SU-DHL-6 (cell line): Measurements from ENCODE around the gene KIF9.

Source experiments
- H2AFZ ChIP-seq: fragments of 200-600 bp; sonication (generic); 2 replicates; pipeline ENCODE4 v1.6.1; 2014; ENCODE audit warnings: low read depth, mild to moderate bottlenecking, moderate library complexity, mixed read lengths, antibody characterized with exemption, low read length; ENCODE audit not compliant: severe bottlenecking
- H3F3A ChIP-seq: fragments of 200-600 bp; shearing (Covaris generic); 2 replicates; pipeline ENCODE4 v1.6.0; 2016; ENCODE audit warnings: antibody characterized with exemption, mild to moderate bottlenecking; ENCODE audit not compliant: insufficient read depth
- H3K27ac ChIP-seq: fragments of 200-600 bp; sonication (generic); 2 replicates; pipeline ENCODE4 v1.5.1; 2016; ENCODE audit warnings: low read depth, mild to moderate bottlenecking, low read length, moderate library complexity, mixed read lengths
- H3K27me3 ChIP-seq: fragments of 200-600 bp; sonication (generic), shearing (Covaris generic); 2 replicates; pipeline ENCODE4 v1.6.0; 2014; ENCODE audit warnings: mild to moderate bottlenecking, low read length
- H3K36me3 ChIP-seq: fragments of 200-600 bp; sonication (generic); 2 replicates; pipeline ENCODE4 v1.6.1; 2014; ENCODE audit warnings: mild to moderate bottlenecking, low read length, mixed read lengths
- H3K4me2 ChIP-seq: fragments of 300-600, 200-600 bp; shearing (Covaris generic), sonication (generic); 2 replicates; pipeline ENCODE4 v1.6.0; 2014; ENCODE audit warnings: low read length, low read depth, mild to moderate bottlenecking; ENCODE audit not compliant: poor library complexity, severe bottlenecking
- H3K4me3 ChIP-seq: fragments of 200-600 bp; sonication (generic); 2 replicates; pipeline ENCODE4 v1.5.1; 2014; ENCODE audit warnings: antibody characterized with exemption, low read length, mild to moderate bottlenecking, mixed read lengths; ENCODE audit not compliant: insufficient read depth, poor library complexity, severe bottlenecking
- H3K79me2 ChIP-seq: fragments of 200-600 bp; sonication (generic); 2 replicates; pipeline ENCODE4 v1.6.1; 2014; ENCODE audit warnings: mild to moderate bottlenecking, low read length, moderate library complexity; ENCODE audit not compliant: insufficient read depth
- H3K9ac ChIP-seq: fragments of 200-600 bp; sonication (generic); 2 replicates; pipeline ENCODE4 v1.7.0; 2014; ENCODE audit warnings: mild to moderate bottlenecking, low read length
- H3K9me2 ChIP-seq: fragments of 200-600 bp; sonication (generic); replicated peaks from 2 replicates; pipeline ENCODE4 v1.6.1; 2014; ENCODE audit warnings: low read length; ENCODE audit not compliant: insufficient read depth
- H3K9me3 ChIP-seq: fragments of 200-600 bp; sonication (generic); 2 replicates; pipeline ENCODE4 v1.6.1; 2014; ENCODE audit warnings: low read length, mixed read lengths; ENCODE audit not compliant: insufficient read depth
- H4K20me1 ChIP-seq: fragments of 200-600 bp; sonication (generic); 2 replicates; pipeline ENCODE4 v1.6.1; 2014; ENCODE audit warnings: low read depth, mild to moderate bottlenecking, antibody characterized with exemption, low read length, moderate library complexity, mixed read lengths
- CTCF ChIP-seq: fragments of 200-600 bp; sonication (generic); IDR thresholded peaks from one replicate; pipeline ENCODE4 v1.5.1; 2017; ENCODE audit warnings: antibody characterized with exemption, mild to moderate bottlenecking, low read length, moderate library complexity; ENCODE audit not compliant: insufficient read depth, poor library complexity, severe bottlenecking
- EZH2phosphoT487 ChIP-seq: fragments of 200-600 bp; sonication (generic), shearing (Covaris generic); conservative IDR thresholded peaks from 2 replicates; pipeline ENCODE4 v1.6.1; 2018; ENCODE audit warnings: mild to moderate bottlenecking, antibody characterized with exemption, low read length, moderate library complexity, mixed read lengths

KIF9 gene

GRCh38 chr3:47298439-47298838 lies 15.8 kb upstream of the KIF9 start:
- Histone ChIP-seq H3K4me3 (no peak overlapping the region), H3K9me2 (no peaks in the 10 kb centered on the region), H3K27ac (no peak overlapping the region), H4K20me1 (no peaks in the 10 kb centered on the region), H3F3A (no peaks in the 10 kb centered on the region), H3K4me2 (no peak overlapping the region), H3K27me3 (no peaks in the 10 kb centered on the region), H2AFZ (no peak overlapping the region), H3K9me3 (no peaks in the 10 kb centered on the region), H3K9ac (no peak overlapping the region), H3K36me3 (peaks cover 12% of the 10 kb centered on the region; the same call in 1 of the 2 replicates), H3K79me2 (peaks cover 48% of the 10 kb centered on the region)
- no peak for TF ChIP-seq CTCF
- no peak for TF ChIP-seq EZH2phosphoT487

- peak overlapping the region; percentile 19; the same call in 1 of the 2 replicates for H3K27ac ChIP-seq
- no peak overlapping the region for H3K9ac ChIP-seq
- peaks cover 49% of the 10 kb centered on the region for H3K79me2 ChIP-seq
- H4K20me1 ChIP-seq, result no peaks in the 10 kb centered on the region
- H3K27me3 ChIP-seq, result no peaks in the 10 kb centered on the region
- no peak overlapping the region for H3K4me3 ChIP-seq
- TF ChIP-seq EZH2phosphoT487 (no peak), CTCF (no peak)
- peak overlapping the region; percentile 0 for H3K4me2 ChIP-seq
- no peak overlapping the region for H2AFZ ChIP-seq
- H3K9me2 ChIP-seq, result no peaks in the 10 kb centered on the region
- peaks cover 3% of the 10 kb centered on the region; the same call in 1 of the 2 replicates for H3K36me3 ChIP-seq
- no peaks in the 10 kb centered on the region for H3F3A ChIP-seq
- H3K9me3 ChIP-seq, result no peaks in the 10 kb centered on the region
Observed at GRCh38 chr3:47296562-47297302, 14.1 kb upstream of the KIF9 start.

GRCh38 chr3:47295976-47296375 lies 13.4 kb upstream of the KIF9 start:
- Histone ChIP-seq H3K9ac (no peak overlapping the region), H3K79me2 (peaks cover 56% of the 10 kb centered on the region), H3K9me2 (no peaks in the 10 kb centered on the region), H3K27me3 (no peaks in the 10 kb centered on the region), H3K4me3 (no peak overlapping the region), H3K27ac (no peak overlapping the region), H3K36me3 (peaks cover 3% of the 10 kb centered on the region; the same call in 1 of the 2 replicates), H3F3A (no peaks in the 10 kb centered on the region), H3K9me3 (no peaks in the 10 kb centered on the region), H2AFZ (no peak overlapping the region), H4K20me1 (no peaks in the 10 kb centered on the region), H3K4me2 (no peak overlapping the region)
- TF ChIP-seq CTCF (no peak), EZH2phosphoT487 (no peak)
